Right lobe of liver (tissue), 6 donors: ENCODE results near the gene VWA8. TPM values are rescaled to one million over a fixed set of nuclear protein-coding genes. Genes with fewer than 3 reads are reported as not detected.
"Not testable (repeated sequence)": the region's sequence is repeated elsewhere in the genome, so short reads cannot be mapped to it uniquely, and the experiment has no call there.

Experiments
- ATAC-seq, 4 donors: fragments of 200-7000 bp; cut with Tn5 transposase; one replicate each; pipeline ENCODE4 v1.9.1; 2020; ENCODE audit warnings: mild to moderate bottlenecking in 4 of 4, moderate library complexity in 4 of 4
- DNase-seq, 3 donors: peaks; one replicate each; pipeline ENCODE4 v3.0.0-alpha.2; 2020
- H3K27ac ChIP-seq, 3 donors: fragments of 200-600 bp; one replicate each; pipeline ENCODE4 v1.8.0; 2022
- H3K27me3 ChIP-seq, 2 donors: fragments of 200-600 bp; one replicate each; pipeline ENCODE4 v1.8.0; 2022
- H3K36me3 ChIP-seq, 4 donors: fragments of 200-600 bp; sonication (generic) in 1 of 4; one replicate each; pipeline versions ENCODE4 v1.5.1 to v1.8.0; 2017 to 2022; ENCODE audit warnings: control low read depth in 1 of 4
- H3K4me1 ChIP-seq, 4 donors: fragments of 200-600 bp; sonication (generic) in 1 of 4; one replicate each; pipeline versions ENCODE4 v1.5.1 to v1.8.0; 2017 to 2022; ENCODE audit warnings: control low read depth in 1 of 4
- H3K4me3 ChIP-seq, 3 donors: fragments of 200-600 bp; one replicate each; pipeline ENCODE4 v1.8.0; 2022
- H3K9me3 ChIP-seq, 4 donors: fragments of 200-600 bp; sonication (generic) in 1 of 4; one replicate each; pipeline versions ENCODE4 v1.5.1 to v1.8.0; 2017 to 2022; ENCODE audit warnings: control low read depth in 1 of 4
- CTCF ChIP-seq, 4 donors: fragments of 200-600 bp in 3 of 4; fragments of 450-650 bp in 1 of 4; IDR thresholded peaks; one replicate each; pipeline versions ENCODE4 v1.5.1 to v1.8.0; 2016 to 2022; ENCODE audit warnings: antibody characterized with exemption in 4 of 4, mild to moderate bottlenecking in 2 of 4
- POLR2A ChIP-seq: fragments of 450-650 bp; IDR thresholded peaks from one replicate; pipeline ENCODE4 v1.6.1; 2017; ENCODE audit warnings: antibody characterized with exemption, mild to moderate bottlenecking
- WGBS: methylation state at CpG from one replicate; pipeline ENCODE4 v1.1.6; 2018; ENCODE audit warnings: low coverage, low lambda C conversion rate; ENCODE audit not compliant: insufficient coverage; ENCODE audit errors: missing lambda C conversion rate; 5-methylcytosine and 5-hydroxymethylcytosine counted together
- intact Hi-C, 2 donors: fragments of 100-400 bp; cut with DNase I; formaldehyde crosslinking; loops; one replicate each; pipeline versions ENCODE4 v1.11.2 to v1.14.1; 2022
- total RNA-seq, 6 experiments: library from RNA; depleted of rRNA in 2 of 6; stranded (reverse); fragments of >200 nt in 2 of 6; fragmentation: NEBNext Ultra II Directional in 3 of 6; extraction: Animal tissue kit (Norgen Biotek cat#: 25700) in 3 of 6; gene quantifications; one replicate each; pipeline versions ENCODE4 v1.1.0 to v1.2.4, GENCODE V29; 2016 to 2023
- donor health status: DM: no; HTN: yes; CAD: no.
- donor health status: DM: no; HTN: no; CAD: no.
- donor health status: DM: no; HTN: no; CAD: no.
- donor health status: DM: no; HTN: yes; CAD: no.
- donor health status: DM: no; HTN: yes; CAD: no.

Gene VWA8
- total RNA-seq, 6 experiments from 2014 or later, result 19.4 to 33.8 (median 30.8) TPM

- no peak for ATAC-seq
- Histone ChIP-seq H3K36me3 (no peaks in the 10 kb centered on the region), H3K9me3 (no peaks in the 10 kb centered on the region), H3K27ac (no peak overlapping the region), H3K27me3 (no peaks in the 10 kb centered on the region), H3K4me1 (no peaks in the 10 kb centered on the region), H3K4me3 (no peak overlapping the region)
- intact Hi-C loops, result no loop called here
- 70% methylated on average over 2 of the region's 17 CpGs for WGBS
- TF ChIP-seq POLR2A, result no peak
- no peak for TF ChIP-seq CTCF (IDR thresholded peaks at IDR 0.05)
- DNase-seq, result no peak
Observed at GRCh38 chr13:41547251-41548000, 413.5 kb downstream of the VWA8 start.

DNA sequence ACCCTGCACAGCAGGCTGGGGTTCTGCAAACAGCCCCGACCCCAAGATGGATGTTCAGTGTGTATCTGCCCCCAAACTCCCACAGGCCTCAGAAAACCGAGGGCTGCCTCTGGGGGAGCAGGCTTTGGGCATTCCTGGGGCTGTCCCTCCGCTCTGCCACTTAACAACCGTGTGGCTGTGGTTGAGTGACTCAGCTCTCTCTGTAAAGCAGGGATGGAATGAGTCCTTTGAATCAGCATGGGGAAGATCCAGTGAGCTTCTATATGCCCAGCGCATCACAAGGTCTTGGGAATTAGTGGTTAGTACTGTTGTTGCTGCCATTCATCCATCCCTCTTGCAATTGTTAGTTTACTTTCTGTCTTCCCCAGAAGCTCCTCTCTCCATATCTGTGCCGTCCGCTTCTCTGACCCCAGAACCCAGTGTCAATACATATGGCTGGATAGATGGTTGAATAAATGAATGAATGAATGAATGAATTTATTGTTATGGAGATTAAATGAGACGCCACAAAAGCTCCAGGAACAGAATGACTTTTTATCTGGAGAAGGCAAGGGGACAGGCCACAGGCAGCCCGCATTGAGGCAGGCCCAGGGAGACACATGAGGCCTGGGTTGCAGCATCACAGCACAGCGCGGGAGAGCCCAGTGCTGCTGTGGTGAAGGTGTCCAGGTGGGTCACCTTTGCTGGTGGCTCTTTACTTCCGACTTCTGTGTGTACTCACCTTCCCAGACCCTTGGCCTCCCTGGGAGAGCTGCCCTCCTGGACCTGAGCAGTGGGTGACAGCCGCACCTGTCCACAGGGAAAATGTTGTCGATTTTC, 414.3 kb downstream of the VWA8 start:
- no peak overlapping the region for H3K4me3 ChIP-seq
- ATAC-seq, result no peak
- no peak for DNase-seq
- intact Hi-C loops, result no loop called here
- H3K4me1 ChIP-seq, result no peaks in the 10 kb centered on the region
- no peaks in the 10 kb centered on the region for H3K36me3 ChIP-seq
- H3K27ac ChIP-seq, result no peak overlapping the region
- TF ChIP-seq POLR2A, result no peak
- TF ChIP-seq CTCF (IDR thresholded peaks at IDR 0.05), result no peak
- H3K9me3 ChIP-seq, result no peaks in the 10 kb centered on the region
- 59% methylated on average over 10 of the region's 14 CpGs for WGBS
- H3K27me3 ChIP-seq, result no peaks in the 10 kb centered on the region

DNA sequence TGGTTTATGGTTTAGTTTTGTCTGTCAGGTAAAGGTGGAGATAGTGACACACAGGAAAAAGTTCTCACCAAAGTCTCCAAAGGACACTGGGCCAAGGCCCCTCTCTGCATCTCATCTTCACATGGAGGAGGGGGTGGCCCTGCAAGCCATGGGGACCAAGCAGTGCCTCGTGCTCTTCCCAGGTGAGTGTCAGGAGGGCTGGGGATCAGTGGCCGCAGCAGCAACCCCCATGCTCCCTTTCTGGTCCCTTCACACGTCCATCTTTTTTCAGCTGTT, 415.5 kb downstream of the VWA8 start:
- Histone ChIP-seq H3K27me3 (no peaks in the 10 kb centered on the region), H3K9me3 (no peaks in the 10 kb centered on the region), H3K4me1 (no peaks in the 10 kb centered on the region), H3K4me3 (no peak overlapping the region), H3K27ac (no peak overlapping the region), H3K36me3 (no peaks in the 10 kb centered on the region)
- ATAC-seq (no peak), DNase-seq (no peak)
- no peak for TF ChIP-seq POLR2A
- no peak for TF ChIP-seq CTCF (IDR thresholded peaks at IDR 0.05)
- WGBS, result 44% methylated on average over 2 of the region's 3 CpGs
- intact Hi-C loops, result no loop called here

- WGBS, result 53% methylated on average over 3 of the region's 7 CpGs
- Histone ChIP-seq H3K4me1 (no peaks in the 10 kb centered on the region), H3K9me3 (no peaks in the 10 kb centered on the region), H3K36me3 (no peaks in the 10 kb centered on the region), H3K27me3 (no peaks in the 10 kb centered on the region), H3K27ac (no peak overlapping the region), H3K4me3 (no peak overlapping the region)
- DNase-seq (no peak), ATAC-seq (no peak)
- TF ChIP-seq CTCF (IDR thresholded peaks at IDR 0.05), result no peak
- no peak for TF ChIP-seq POLR2A
- intact Hi-C loops, result no loop called here
Observed at GRCh38 chr13:41543664-41544300, 417.1 kb downstream of the VWA8 start.

- H3K4me3 ChIP-seq, ATAC-seq, H3K27me3 ChIP-seq, H3K27ac ChIP-seq, H3K36me3 ChIP-seq, intact Hi-C loops, DNase-seq, H3K9me3 ChIP-seq, H3K4me1 ChIP-seq: not testable (repeated sequence)
- 65% methylated on average over 2 of the region's 3 CpGs for WGBS
Observed at GRCh38 chr13:41542799-41543198, 418.1 kb downstream of the VWA8 start.
